ENCODE results near the gene TNPO2. TPM values are rescaled to one million over a fixed set of nuclear protein-coding genes. Genes with fewer than 3 reads are reported as not detected.

The TNPO2 gene
- total and polyA plus RNA-seq, 2 of the 13 experiments (the other 11 are each of a cell fraction or from before 2014, with no cell fraction given), result 31.7 to 61.0 TPM

GRCh38 chr19:12766051-12766521 is 42.4 kb upstream of the TNPO2 start (continued):
- TF ChIP-seq ZNF646 (CRISPR knock-in tag; IDR thresholded peaks at IDR 0.05) (no peak), ZNF235 (CRISPR knock-in tag; IDR thresholded peaks at IDR 0.05; ENCODE audit: borderline replicate concordance) (no peak), POLR2AphosphoS2 (IDR thresholded peaks at IDR 0.05; ENCODE audit: low read depth, low read length) (no peak), ZNF232 (CRISPR knock-in tag; IDR thresholded peaks at IDR 0.05; ENCODE audit: borderline replicate concordance) (no peak), HMGA1 (CRISPR knock-in tag; conservative IDR thresholded peaks at IDR 0.05) (no peak), SNAPC2 (CRISPR knock-in tag; IDR thresholded peaks at IDR 0.05) (no peak), GRHL1 (CRISPR knock-in tag; conservative IDR thresholded peaks at IDR 0.05) (no peak), DZIP1 (CRISPR knock-in tag; IDR thresholded peaks at IDR 0.05) (no peak), ZNF619 (CRISPR knock-in tag; IDR thresholded peaks at IDR 0.05) (no peak), HCFC1 (IDR thresholded peaks at IDR 0.05; ENCODE audit: low read depth, low read length) (no peak), ZNF800 (CRISPR knock-in tag; IDR thresholded peaks at IDR 0.05) (peak; percentile 89), ZNF441 (CRISPR knock-in tag; IDR thresholded peaks at IDR 0.05; ENCODE audit: borderline replicate concordance) (no peak), HNF4A (CRISPR knock-in tag; IDR thresholded peaks at IDR 0.05) (no peak), ZFP37 (CRISPR knock-in tag; IDR thresholded peaks at IDR 0.05; ENCODE audit: borderline replicate concordance) (no peak), KDM5B (CRISPR knock-in tag; IDR thresholded peaks at IDR 0.05; ENCODE audit: borderline replicate concordance) (peak; percentile 63; the same call in 1 of the 2 replicates), SOX13 (IDR thresholded peaks at IDR 0.05) (no peak), SOX13 (CRISPR knock-in tag; conservative IDR thresholded peaks at IDR 0.05 in 1 of 2, IDR thresholded peaks at IDR 0.05 in 1 of 2) (no peak), RFX3 (CRISPR knock-in tag; IDR thresholded peaks at IDR 0.05) (no peak)
